ENCODE results near the gene AIG1. TPM values are rescaled to one million over a fixed set of nuclear protein-coding genes. Genes with fewer than 3 reads are reported as not detected.

AIG1 gene
- polyA plus RNA-seq, 1 of the 3 experiments (the other 2 are of a cell fraction) = 36.8 TPM

DNA sequence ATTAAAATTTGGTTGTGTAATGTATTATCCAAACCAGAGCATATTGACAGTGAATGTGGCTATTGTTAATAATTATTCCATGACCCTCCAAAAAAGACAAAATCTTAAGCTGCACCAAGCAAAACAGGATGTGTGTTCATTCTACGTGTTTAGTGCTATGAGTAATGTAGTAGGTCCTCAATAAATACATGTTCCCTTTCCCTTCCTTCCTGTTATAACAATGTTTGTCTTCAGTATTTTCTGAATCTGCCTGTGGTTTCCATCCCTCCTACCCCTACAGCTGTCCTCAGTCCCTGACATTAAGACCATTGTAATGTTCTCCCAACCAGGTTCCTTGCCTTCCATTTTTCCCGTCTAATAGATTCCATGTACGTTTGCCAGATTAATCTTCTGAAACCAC lies 163.8 kb downstream of the AIG1 start:
- TF ChIP-seq RCOR1 (IDR thresholded peaks at IDR 0.05; ENCODE audit: low read length) (no peak), MEF2A (IDR thresholded peaks at IDR 0.05; ENCODE audit: borderline replicate concordance, low read depth) (no peak), SMC3 (IDR thresholded peaks at IDR 0.05; ENCODE audit: low read depth, low read length) (no peak), NFIC (IDR thresholded peaks at IDR 0.05; ENCODE audit: borderline replicate concordance) (no peak), SIN3A (IDR thresholded peaks at IDR 0.05; ENCODE audit: borderline replicate concordance, low read depth, low read length) (no peak), POLR2AphosphoS5 (IDR thresholded peaks at IDR 0.05; ENCODE audit: low read depth, low read length) (no peak), FOXM1 (IDR thresholded peaks at IDR 0.05; ENCODE audit: low read depth) (no peak), MXI1 (IDR thresholded peaks at IDR 0.05; ENCODE audit: low read depth, low read length) (no peak), RXRA (IDR thresholded peaks at IDR 0.05; ENCODE audit: borderline replicate concordance, low read depth) (no peak), GABPA (IDR thresholded peaks at IDR 0.05; ENCODE audit: low read depth) (no peak), JUND (IDR thresholded peaks at IDR 0.05) (no peak)
- TF ChIP-seq, protein P1, sequence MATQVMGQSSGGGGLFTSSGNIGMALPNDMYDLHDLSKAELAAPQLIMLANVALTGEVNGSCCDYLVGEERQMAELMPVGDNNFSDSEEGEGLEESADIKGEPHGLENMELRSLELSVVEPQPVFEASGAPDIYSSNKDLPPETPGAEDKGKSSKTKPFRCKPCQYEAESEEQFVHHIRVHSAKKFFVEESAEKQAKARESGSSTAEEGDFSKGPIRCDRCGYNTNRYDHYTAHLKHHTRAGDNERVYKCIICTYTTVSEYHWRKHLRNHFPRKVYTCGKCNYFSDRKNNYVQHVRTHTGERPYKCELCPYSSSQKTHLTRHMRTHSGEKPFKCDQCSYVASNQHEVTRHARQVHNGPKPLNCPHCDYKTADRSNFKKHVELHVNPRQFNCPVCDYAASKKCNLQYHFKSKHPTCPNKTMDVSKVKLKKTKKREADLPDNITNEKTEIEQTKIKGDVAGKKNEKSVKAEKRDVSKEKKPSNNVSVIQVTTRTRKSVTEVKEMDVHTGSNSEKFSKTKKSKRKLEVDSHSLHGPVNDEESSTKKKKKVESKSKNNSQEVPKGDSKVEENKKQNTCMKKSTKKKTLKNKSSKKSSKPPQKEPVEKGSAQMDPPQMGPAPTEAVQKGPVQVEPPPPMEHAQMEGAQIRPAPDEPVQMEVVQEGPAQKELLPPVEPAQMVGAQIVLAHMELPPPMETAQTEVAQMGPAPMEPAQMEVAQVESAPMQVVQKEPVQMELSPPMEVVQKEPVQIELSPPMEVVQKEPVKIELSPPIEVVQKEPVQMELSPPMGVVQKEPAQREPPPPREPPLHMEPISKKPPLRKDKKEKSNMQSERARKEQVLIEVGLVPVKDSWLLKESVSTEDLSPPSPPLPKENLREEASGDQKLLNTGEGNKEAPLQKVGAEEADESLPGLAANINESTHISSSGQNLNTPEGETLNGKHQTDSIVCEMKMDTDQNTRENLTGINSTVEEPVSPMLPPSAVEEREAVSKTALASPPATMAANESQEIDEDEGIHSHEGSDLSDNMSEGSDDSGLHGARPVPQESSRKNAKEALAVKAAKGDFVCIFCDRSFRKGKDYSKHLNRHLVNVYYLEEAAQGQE (IDR thresholded peaks at IDR 0.05; ENCODE audit: low read depth, low read length) = no peak
- TF ChIP-seq, protein P2, sequence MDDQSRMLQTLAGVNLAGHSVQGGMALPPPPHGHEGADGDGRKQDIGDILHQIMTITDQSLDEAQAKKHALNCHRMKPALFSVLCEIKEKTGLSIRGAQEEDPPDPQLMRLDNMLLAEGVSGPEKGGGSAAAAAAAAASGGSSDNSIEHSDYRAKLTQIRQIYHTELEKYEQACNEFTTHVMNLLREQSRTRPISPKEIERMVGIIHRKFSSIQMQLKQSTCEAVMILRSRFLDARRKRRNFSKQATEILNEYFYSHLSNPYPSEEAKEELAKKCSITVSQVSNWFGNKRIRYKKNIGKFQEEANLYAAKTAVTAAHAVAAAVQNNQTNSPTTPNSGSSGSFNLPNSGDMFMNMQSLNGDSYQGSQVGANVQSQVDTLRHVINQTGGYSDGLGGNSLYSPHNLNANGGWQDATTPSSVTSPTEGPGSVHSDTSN (IDR thresholded peaks at IDR 0.05) = no peak
- TF ChIP-seq, protein P3, sequence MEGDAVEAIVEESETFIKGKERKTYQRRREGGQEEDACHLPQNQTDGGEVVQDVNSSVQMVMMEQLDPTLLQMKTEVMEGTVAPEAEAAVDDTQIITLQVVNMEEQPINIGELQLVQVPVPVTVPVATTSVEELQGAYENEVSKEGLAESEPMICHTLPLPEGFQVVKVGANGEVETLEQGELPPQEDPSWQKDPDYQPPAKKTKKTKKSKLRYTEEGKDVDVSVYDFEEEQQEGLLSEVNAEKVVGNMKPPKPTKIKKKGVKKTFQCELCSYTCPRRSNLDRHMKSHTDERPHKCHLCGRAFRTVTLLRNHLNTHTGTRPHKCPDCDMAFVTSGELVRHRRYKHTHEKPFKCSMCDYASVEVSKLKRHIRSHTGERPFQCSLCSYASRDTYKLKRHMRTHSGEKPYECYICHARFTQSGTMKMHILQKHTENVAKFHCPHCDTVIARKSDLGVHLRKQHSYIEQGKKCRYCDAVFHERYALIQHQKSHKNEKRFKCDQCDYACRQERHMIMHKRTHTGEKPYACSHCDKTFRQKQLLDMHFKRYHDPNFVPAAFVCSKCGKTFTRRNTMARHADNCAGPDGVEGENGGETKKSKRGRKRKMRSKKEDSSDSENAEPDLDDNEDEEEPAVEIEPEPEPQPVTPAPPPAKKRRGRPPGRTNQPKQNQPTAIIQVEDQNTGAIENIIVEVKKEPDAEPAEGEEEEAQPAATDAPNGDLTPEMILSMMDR (IDR thresholded peaks at IDR 0.05) = no peak
- TF ChIP-seq, protein P4, sequence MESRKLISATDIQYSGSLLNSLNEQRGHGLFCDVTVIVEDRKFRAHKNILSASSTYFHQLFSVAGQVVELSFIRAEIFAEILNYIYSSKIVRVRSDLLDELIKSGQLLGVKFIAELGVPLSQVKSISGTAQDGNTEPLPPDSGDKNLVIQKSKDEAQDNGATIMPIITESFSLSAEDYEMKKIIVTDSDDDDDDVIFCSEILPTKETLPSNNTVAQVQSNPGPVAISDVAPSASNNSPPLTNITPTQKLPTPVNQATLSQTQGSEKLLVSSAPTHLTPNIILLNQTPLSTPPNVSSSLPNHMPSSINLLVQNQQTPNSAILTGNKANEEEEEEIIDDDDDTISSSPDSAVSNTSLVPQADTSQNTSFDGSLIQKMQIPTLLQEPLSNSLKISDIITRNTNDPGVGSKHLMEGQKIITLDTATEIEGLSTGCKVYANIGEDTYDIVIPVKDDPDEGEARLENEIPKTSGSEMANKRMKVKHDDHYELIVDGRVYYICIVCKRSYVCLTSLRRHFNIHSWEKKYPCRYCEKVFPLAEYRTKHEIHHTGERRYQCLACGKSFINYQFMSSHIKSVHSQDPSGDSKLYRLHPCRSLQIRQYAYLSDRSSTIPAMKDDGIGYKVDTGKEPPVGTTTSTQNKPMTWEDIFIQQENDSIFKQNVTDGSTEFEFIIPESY (IDR thresholded peaks at IDR 0.05; ENCODE audit: borderline replicate concordance, low read depth) = no peak
- Histone ChIP-seq H3K27ac (ENCODE audit: low read depth in 2 of 2, low read length in 1 of 2) (no peak overlapping the region), H3K9me2 (no peaks in the 10 kb centered on the region), H4K20me1 (ENCODE audit: insufficient read depth) (no peaks in the 10 kb centered on the region), H3K9me3 (no peaks in the 10 kb centered on the region), H3K4me2 (no peak overlapping the region), H3K4me1 (ENCODE audit: control insufficient read depth in 1 of 2, insufficient read depth in 2 of 2, low read depth in 1 of 2, low read length in 1 of 2) (peaks cover 0 to 18% of the 10 kb centered on the region in 2 experiments; a peak in 2 of 4 replicates), H3K27me3 (ENCODE audit: insufficient read depth) (no peaks in the 10 kb centered on the region), H3K4me3 (ENCODE audit: low read depth in 2 of 2, low read length in 1 of 2) (no peak overlapping the region), H3K9ac (no peak overlapping the region), H3K36me3 (replicated peaks in 1 of 2; ENCODE audit: control insufficient read depth in 1 of 2, insufficient read depth in 2 of 2, low read length in 1 of 2) (no peaks in the 10 kb centered on the region), H3K79me2 (ENCODE audit: insufficient read depth) (no peaks in the 10 kb centered on the region), H3F3A (replicated peaks; ENCODE audit: insufficient read depth) (no peaks in the 10 kb centered on the region), H2AFZ (ENCODE audit: low read depth) (no peak overlapping the region)
- 89% methylated on average over 3 of the region's 3 CpGs for WGBS (ENCODE audit: low lambda C conversion rate)
- DNase-seq = no peak
- ChIA-PET POLR2A (no interaction called here), CTCF (interaction anchor here (1.3 to 1.4 kb wide), 2 partner anchors 11 to 203 kb away, joined by 3 to 4 read pairs; no protein-coding TSS in a partner anchor)
